ENCODE results near the gene RTBDN. TPM values are rescaled to one million over a fixed set of nuclear protein-coding genes. Genes with fewer than 3 reads are reported as not detected.

Gene RTBDN
- total RNA-seq, 1 experiment from 2014 or later = 5.6 TPM

DNA sequence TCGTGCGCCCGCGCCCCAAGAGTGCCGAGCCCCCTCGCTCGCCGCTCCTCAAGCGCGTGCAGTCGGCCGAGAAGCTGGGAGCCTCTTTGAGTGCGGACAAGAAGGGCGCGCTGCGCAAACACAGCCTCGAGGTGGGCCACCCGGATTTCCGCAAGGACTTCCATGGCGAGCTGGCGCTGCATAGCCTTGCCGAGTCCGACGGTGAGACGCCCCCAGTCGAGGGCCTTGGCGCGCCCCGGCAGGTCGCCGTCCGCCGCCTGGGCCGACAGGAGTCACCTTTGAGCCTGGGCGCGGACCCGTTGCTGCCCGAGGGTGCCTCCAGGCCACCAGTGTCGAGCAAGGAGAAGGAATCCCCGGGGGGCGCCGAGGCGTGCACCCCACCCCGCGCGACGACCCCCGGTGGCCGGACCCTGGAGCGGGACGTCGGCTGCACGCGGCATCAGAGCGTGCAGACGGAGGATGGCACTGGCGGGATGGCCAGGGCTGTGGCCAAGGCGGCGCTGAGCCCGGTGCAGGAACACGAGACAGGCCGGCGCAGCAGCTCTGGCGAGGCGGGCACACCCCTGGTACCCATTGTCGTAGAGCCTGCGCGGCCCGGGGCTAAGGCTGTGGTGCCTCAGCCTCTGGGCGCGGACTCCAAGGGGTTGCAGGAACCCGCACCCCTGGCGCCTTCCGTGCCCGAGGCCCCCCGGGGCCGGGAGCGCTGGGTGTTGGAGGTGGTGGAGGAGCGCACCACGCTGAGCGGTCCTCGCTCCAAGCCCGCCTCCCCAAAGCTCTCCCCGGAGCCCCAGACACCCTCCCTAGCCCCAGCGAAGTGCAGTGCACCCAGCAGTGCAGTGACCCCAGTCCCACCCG, 39.7 kb upstream of the RTBDN start:
- Histone ChIP-seq H2BK120ac (ENCODE audit: low read depth, low read length, poor library complexity, severe bottlenecking) (no peak overlapping the region), H3K4ac (ENCODE audit: low read depth, low read length) (no peak overlapping the region), H3K23me2 (ENCODE audit: insufficient read length, low read depth, low read length, poor library complexity, severe bottlenecking) (no peaks in the 10 kb centered on the region), H3K23ac (ENCODE audit: insufficient read length, low read depth, low read length) (no peak overlapping the region), H3K79me1 (ENCODE audit: insufficient read depth, low read depth, low read length, poor library complexity, severe bottlenecking) (no peaks in the 10 kb centered on the region), H3T11ph (ENCODE audit: low read length) (no peak overlapping the region), H3K9ac (ENCODE audit: extremely low read depth, insufficient read length, low read length) (no peak overlapping the region), H2BK5ac (ENCODE audit: insufficient read length, low read length) (no peak overlapping the region), H2BK15ac (ENCODE audit: low read depth, low read length) (no peak overlapping the region), H2BK20ac (ENCODE audit: low read depth, low read length, poor library complexity, severe bottlenecking) (no peak overlapping the region), H3K14ac (ENCODE audit: insufficient read depth, low read length) (no peak overlapping the region), H2AFZ (ENCODE audit: low read length) (no peak overlapping the region), H4K5ac (ENCODE audit: insufficient read length, low read depth, low read length) (no peak overlapping the region), H2BK12ac (ENCODE audit: insufficient read length, low read depth, low read length) (no peak overlapping the region), H2AK5ac (ENCODE audit: insufficient read length, low read length) (no peak overlapping the region), H4K8ac (replicated peaks; ENCODE audit: insufficient read length, low read depth, low read length) (no peak overlapping the region), H4K20me1 (ENCODE audit: control insufficient read depth, insufficient read depth, insufficient read length) (no peaks in the 10 kb centered on the region), H3K79me2 (ENCODE audit: insufficient read depth, low read length) (no peaks in the 10 kb centered on the region), H3K27me3 (ENCODE audit: insufficient read depth, low read length) (no peaks in the 10 kb centered on the region), H3K18ac (ENCODE audit: insufficient read length, low read depth, low read length) (no peak overlapping the region), H3K4me1 (ENCODE audit: insufficient read depth, low read length) (no peaks in the 10 kb centered on the region), H3K4me2 (ENCODE audit: insufficient read depth, insufficient read length, low read length) (no peak overlapping the region), H3K9me3 (ENCODE audit: control insufficient read depth, low read depth, low read length) (no peaks in the 10 kb centered on the region), H4K91ac (ENCODE audit: insufficient read length, low read depth, low read length) (no peak overlapping the region), H3K56ac (ENCODE audit: insufficient read length, low read depth, low read length) (no peak overlapping the region), H3K27ac (ENCODE audit: insufficient read length, low read depth, low read length) (no peak overlapping the region)
- Mint-ChIP-seq H3K27me3 (ENCODE audit: low read depth) (no peaks in the 10 kb centered on the region), H3K4me1 (no peaks in the 10 kb centered on the region), H3K27ac (no peak overlapping the region), H3K4me3 (no peak overlapping the region), H3K36me3 (ENCODE audit: insufficient read depth in 1 of 3, low read depth in 3 of 3) (peaks cover 40 to 55% (median 45%) of the 10 kb centered on the region in 3 experiments), H3K9me3 (peaks cover 5 to 11% of the 10 kb centered on the region in 2 experiments; a peak in 4 of 5 replicates)
- TF ChIP-seq, protein P1, sequence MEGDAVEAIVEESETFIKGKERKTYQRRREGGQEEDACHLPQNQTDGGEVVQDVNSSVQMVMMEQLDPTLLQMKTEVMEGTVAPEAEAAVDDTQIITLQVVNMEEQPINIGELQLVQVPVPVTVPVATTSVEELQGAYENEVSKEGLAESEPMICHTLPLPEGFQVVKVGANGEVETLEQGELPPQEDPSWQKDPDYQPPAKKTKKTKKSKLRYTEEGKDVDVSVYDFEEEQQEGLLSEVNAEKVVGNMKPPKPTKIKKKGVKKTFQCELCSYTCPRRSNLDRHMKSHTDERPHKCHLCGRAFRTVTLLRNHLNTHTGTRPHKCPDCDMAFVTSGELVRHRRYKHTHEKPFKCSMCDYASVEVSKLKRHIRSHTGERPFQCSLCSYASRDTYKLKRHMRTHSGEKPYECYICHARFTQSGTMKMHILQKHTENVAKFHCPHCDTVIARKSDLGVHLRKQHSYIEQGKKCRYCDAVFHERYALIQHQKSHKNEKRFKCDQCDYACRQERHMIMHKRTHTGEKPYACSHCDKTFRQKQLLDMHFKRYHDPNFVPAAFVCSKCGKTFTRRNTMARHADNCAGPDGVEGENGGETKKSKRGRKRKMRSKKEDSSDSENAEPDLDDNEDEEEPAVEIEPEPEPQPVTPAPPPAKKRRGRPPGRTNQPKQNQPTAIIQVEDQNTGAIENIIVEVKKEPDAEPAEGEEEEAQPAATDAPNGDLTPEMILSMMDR (conservative IDR thresholded peaks at IDR 0.05) = no peak
- no peak for DNase-seq
- no CpG with 5 or more reads among the region's 86 CpGs for WGBS (ENCODE audit: extremely low coverage, insufficient read length, low lambda C conversion rate)

Measured in H9 (cell line).